NCI-H2227 (cell line): ENCODE data around the gene HPSE.

Experiments
- DNase-seq: peaks from one replicate; lab custom pipeline; 2025; ENCODE audit not compliant: unreplicated experiment; lab: John Stamatoyannopoulos, UW

Gene HPSE

GRCh38 chr4:83334425-83335241 is at the start of gene HPSE:
TSS of gene HPSE (minus strand) at chr4:83334848. CDS start at chr4:83334782, 66 bp downstream.
- DNase-seq: peak; percentile 58

DNA sequence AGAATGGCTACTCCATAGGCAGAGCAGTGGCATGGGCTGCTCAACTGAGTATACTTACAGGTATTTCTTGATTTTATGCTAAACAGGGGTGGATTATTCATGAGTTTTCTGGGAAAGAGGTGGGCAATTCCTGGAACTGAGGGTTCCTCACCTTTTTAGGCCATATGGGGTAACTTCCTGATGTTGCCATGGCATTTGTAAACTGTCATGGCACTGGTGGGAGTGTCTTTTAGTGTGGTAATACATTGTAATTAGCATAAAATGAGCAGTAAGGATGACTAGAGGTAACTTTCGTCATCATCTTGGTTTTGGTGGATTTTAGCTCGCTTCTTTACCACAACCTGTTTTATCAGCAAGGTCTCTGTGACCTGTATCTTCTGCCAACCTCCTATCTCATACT is 48.2 kb upstream of the HPSE start:
- no peak for DNase-seq

DNA sequence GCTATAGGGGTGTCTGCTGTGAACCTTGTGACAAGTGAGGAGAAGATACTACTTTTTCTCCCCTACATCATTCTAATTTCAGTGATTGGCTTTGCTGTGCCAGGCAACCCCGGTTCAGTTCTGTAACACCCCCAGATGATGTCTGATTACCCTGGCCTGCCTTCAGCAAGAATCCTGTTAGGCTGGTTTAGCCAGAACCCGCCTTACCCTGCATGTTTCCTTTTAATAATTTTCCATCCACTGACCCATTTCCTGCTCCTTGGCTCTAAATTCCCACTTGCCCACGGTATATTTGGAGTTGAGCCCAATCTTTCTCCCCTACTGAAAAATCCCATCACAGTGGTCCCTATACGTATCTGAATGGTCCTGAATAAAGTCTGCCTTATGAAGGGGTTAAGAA is 46.5 kb upstream of the HPSE start:
- no peak for DNase-seq

DNA sequence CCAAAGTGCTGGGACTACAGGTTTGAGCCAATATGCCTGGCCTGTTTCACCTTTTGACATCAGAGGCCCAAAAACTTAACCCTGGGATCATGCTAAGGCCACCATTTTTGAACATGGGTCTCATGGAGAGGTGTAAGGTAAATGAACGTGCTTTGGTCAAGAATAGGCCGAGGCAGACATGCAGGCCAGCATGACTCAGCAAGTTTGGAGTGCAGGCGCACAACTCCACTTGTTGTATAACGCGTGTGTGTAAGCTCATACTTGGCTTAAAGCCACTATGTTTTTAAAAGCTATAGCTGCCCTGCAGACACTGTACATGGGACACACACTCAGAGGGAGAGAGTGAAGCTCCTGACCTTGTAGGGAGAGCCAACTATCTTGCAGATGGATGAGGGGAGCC is 43.8 kb upstream of the HPSE start:
- no peak for DNase-seq

- no peak for DNase-seq
Observed at GRCh38 chr4:83372931-83373330, 38.3 kb upstream of the HPSE start.

DNA sequence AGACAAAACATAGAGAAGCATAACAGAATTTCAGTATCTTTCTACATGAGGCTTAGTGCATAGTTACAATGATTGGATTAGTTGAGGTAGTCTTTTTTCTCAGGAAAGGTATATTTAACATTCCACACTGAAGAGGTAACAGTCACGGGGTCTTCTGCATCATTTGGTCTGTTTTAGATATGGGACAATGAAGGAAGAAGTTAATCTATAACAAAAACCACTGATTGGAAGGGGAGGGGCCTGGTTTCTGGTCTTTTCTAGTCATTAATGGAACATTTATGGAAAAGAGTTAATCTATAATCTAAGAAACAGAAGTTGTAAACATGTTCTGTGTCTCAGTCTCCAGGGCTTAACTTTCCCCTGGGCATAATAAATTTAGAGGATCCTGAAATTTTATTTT is 37.3 kb upstream of the HPSE start:
- DNase-seq: no peak

DNA sequence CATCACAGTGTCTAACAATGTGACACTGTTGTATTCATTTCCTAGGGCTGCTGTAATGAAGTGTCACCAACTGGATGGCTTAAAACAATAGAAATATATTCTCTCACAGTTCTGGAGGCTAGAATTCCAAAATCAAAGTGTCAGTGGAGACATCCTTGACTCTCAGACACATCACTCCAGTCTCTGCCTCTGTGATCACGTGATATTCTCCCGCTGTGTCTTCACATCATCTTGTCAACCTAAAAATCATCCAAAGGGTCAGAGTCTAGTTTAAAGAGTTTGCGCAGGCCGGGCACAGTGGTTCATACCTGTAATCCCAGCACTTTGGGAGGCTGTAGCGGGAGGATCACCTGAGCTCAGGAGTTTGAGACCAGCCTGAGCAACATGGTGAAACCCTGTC is 36.6 kb upstream of the HPSE start:
- no peak for DNase-seq

- no peak for DNase-seq
Observed at GRCh38 chr4:83370640-83370906, 35.9 kb upstream of the HPSE start.

- DNase-seq: no peak
Observed at GRCh38 chr4:83369831-83370639, 35.4 kb upstream of the HPSE start.

DNA sequence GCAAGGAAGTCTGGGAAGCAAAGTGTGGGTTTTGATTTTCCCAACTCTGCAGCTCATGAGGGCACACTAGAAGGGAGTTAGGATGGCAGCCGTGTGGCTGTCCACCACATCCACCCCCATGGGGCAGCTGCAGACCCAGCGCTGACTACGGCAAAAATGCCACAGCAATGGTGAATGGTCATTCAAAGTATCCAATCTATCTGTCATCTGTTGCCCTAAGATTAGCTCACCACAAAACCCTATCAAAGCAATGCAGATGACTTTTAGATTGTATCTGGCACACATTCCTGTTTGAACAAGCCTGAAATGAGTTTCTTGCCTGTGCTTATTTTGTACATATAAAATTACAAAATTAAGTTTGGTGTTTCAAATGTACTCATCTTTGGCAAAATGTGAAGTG is 29.7 kb upstream of the HPSE start:
- no peak for DNase-seq

GRCh38 chr4:83362492-83363329 is 28.1 kb upstream of the HPSE start:
- DNase-seq: no peak

GRCh38 chr4:83361416-83362103 is 26.9 kb upstream of the HPSE start:
- no peak for DNase-seq

DNA sequence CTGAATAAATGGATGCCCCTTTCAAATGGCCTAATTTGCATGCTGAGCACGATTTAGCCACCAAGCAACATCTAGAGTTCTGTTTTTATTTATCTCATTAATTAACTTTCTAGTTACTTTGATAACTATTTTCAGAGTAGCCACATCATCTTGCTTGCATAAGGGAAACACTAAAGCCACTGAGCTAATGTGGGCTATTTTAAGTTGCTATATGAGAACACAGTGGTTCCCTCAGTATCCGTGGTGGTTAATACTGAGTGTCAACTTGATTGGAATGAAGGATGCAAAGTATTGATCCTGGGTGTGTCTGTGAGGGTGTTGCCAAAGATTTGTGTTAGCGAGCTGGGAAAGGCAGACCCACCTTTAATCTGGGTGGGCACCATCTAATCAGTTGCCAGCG is 25.4 kb upstream of the HPSE start:
- DNase-seq: no peak

- no peak for DNase-seq
Observed at GRCh38 chr4:83358410-83358809, 23.8 kb upstream of the HPSE start.

- no peak for DNase-seq
Observed at GRCh38 chr4:83356899-83357661, 22.4 kb upstream of the HPSE start.

GRCh38 chr4:83353516-83353915 is 18.9 kb upstream of the HPSE start:
- DNase-seq: no peak

DNA sequence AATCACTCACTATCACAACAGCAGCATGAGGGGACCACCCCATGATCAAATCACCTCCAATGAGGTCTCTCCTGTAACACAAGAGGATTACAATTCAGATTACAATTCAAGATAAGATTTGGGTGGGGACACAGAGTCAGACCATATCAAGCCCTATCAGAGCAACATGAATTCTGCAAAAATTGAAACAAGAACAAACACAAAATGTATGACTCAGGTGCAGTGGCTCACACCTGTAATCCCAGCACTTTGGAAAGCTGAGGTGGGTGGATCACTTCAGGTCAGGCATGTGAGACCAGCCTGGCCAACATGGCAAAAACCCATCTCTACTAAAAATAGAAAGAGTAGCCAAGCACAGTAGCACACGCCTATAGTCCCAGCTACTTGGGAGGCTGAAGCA is 13.4 kb upstream of the HPSE start:
- no peak for DNase-seq

- DNase-seq: no peak
Observed at GRCh38 chr4:83342476-83342875, 7.8 kb upstream of the HPSE start.

DNA sequence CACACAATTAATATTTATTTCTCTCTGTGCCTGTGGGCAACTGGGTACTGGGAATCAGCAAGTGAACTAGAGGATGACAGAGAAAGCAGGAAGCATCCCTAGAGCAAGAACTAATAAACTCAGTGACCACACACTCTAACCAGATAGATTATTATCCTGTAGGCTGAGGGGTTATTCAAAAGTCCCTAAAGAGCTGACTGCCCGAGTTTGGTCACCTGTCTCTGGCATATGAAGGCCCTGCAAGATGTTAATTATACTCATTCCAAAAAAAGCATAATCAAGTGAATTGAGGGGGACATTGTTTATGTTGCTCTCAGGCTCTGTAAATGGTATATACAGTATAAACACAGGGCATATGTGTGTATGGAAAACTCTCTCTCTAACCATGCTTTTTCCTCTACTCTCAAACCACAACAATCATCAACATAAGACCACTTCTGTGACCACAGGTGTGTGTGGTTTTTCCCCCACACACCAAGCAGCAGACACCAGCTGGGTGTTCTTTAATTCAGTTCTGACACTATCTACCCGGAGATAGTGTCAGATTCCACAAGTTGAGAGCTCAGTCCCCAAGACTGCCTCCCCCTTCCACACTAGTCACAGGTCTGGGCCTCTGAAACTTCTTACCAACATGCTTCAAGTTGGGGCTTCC is 6.2 kb upstream of the HPSE start:
- DNase-seq: no peak

DNA sequence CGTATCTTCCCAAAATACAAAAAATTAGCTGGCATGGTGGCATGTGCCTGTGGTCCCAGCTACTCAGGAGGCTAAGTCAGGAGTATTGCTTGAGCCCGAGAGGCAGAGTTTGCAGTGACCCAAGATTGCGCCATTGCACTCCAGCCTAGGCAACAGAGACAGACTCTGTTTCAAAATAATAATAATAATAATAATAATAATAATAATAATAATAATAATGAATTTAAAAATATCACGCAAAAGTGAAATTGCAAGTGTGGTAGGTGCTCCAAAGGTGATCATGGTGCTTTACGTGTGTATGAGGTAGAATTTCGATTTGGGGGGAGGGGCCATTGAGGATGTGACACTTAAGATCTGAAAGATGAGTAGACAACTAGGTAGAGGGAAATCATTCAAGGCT is 4.9 kb upstream of the HPSE start:
- no peak for DNase-seq
